RWPE2 (cell line): ENCODE measurements around the gene PAGE5.

Source experiments
- ATAC-seq: fragments of 200-7000 bp; cut with Tn5 transposase; 3 replicates; pipeline ENCODE4 v1.9.1; 2021; ENCODE audit warnings: low read depth
- DNase-seq: peaks from one replicate; pipeline ENCODE4 v3.0.0-alpha.2; 2020; ENCODE audit warnings: low spot score
- H3K27ac ChIP-seq: fragments of 450-650 bp; 2 replicates; pipeline ENCODE4 v1.5.1; 2017; ENCODE audit warnings: mild to moderate bottlenecking; ENCODE audit not compliant: poor library complexity, severe bottlenecking
- H3K27me3 ChIP-seq: fragments of 250-450 bp; sonication (Bioruptor Pico); 2 replicates; pipeline ENCODE4 v1.5.1; 2021; ENCODE audit warnings: mild to moderate bottlenecking, moderate library complexity; ENCODE audit not compliant: insufficient read depth, poor library complexity, severe bottlenecking
- H3K36me3 ChIP-seq: fragments of 250-450 bp; sonication (Bioruptor Pico); 2 replicates; pipeline ENCODE4 v1.5.1; 2020; ENCODE audit warnings: low read depth, mild to moderate bottlenecking, moderate library complexity
- H3K4me1 ChIP-seq: fragments of 250-450 bp; sonication (Bioruptor Pico); 2 replicates; pipeline ENCODE4 v1.5.1; 2021; ENCODE audit warnings: mild to moderate bottlenecking, moderate library complexity; ENCODE audit not compliant: insufficient read depth, poor library complexity, severe bottlenecking
- H3K4me3 ChIP-seq: fragments of 250-450 bp; sonication (Bioruptor Pico); 2 replicates; pipeline ENCODE4 v1.5.1; 2021; ENCODE audit warnings: mild to moderate bottlenecking, moderate library complexity; ENCODE audit not compliant: severe bottlenecking
- H3K9me3 ChIP-seq: fragments of 250-450 bp; sonication (Bioruptor Pico); 2 replicates; pipeline ENCODE4 v1.5.1; 2021; ENCODE audit warnings: mild to moderate bottlenecking, moderate library complexity; ENCODE audit not compliant: severe bottlenecking
- TF ChIP-seq, protein P1 (sequence below): fragments of 450-650 bp; IDR thresholded peaks from one replicate; pipeline ENCODE4 v1.5.1; 2017; ENCODE audit warnings: mild to moderate bottlenecking, moderate library complexity; ENCODE audit not compliant: poor library complexity, severe bottlenecking

PAGE5 gene

DNA sequence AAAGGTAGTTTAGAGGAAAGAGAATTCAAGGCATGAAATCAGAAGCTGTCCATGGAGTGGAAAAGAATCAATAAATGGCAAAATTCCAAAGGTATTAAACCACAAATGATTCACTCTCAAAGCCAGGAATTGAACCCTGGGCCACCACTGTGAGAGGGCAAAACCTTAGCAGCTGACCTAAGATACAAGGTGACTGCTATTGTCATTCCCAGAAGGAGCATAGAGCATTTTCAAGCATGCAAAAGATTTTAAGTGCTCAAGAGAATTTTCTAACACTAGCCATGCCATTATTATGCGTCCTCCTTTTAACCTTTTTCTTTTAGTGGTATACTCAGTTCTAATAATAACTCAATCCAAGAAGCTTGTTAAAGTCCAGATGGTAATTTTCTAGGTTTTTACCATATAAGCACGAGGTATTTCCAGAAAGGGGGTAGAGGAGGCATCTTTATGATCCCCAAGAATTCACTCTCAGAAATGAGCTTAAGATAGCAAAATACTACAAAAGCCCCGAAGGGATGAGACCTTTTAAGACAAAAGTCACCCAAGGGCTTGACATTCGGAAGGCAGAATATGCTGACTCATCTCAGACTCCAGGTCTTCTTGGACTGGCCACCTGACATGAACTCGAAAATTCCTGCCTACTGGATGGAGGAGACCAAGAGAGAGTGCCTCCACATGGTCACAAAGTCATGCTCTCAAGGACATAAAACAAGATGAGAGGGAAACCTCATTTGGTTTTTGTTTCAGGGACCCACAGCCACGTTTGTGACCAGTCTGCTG is 13.8 kb upstream of the PAGE5 start:
- Histone ChIP-seq H3K9me3 (no peaks in the 10 kb centered on the region), H3K4me1 (no peaks in the 10 kb centered on the region), H3K4me3 (no peak overlapping the region), H3K27ac (no peak overlapping the region), H3K36me3 (no peaks in the 10 kb centered on the region), H3K27me3 (no peaks in the 10 kb centered on the region)
- DNase-seq, result no peak
- TF ChIP-seq, protein P1, sequence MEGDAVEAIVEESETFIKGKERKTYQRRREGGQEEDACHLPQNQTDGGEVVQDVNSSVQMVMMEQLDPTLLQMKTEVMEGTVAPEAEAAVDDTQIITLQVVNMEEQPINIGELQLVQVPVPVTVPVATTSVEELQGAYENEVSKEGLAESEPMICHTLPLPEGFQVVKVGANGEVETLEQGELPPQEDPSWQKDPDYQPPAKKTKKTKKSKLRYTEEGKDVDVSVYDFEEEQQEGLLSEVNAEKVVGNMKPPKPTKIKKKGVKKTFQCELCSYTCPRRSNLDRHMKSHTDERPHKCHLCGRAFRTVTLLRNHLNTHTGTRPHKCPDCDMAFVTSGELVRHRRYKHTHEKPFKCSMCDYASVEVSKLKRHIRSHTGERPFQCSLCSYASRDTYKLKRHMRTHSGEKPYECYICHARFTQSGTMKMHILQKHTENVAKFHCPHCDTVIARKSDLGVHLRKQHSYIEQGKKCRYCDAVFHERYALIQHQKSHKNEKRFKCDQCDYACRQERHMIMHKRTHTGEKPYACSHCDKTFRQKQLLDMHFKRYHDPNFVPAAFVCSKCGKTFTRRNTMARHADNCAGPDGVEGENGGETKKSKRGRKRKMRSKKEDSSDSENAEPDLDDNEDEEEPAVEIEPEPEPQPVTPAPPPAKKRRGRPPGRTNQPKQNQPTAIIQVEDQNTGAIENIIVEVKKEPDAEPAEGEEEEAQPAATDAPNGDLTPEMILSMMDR, result no peak
- no peak for ATAC-seq

- Histone ChIP-seq H3K9me3 (no peaks in the 10 kb centered on the region), H3K36me3 (no peaks in the 10 kb centered on the region), H3K27ac (no peak overlapping the region), H3K27me3 (no peaks in the 10 kb centered on the region), H3K4me3 (no peak overlapping the region), H3K4me1 (no peaks in the 10 kb centered on the region)
- ATAC-seq (no peak), DNase-seq (no peak)
- TF ChIP-seq, protein P1, result no peak
Measured at GRCh38 chrX:55210931-55211677, 9.0 kb upstream of the PAGE5 start.

- no peaks in the 10 kb centered on the region for H3K4me1 ChIP-seq
- no peaks in the 10 kb centered on the region for H3K9me3 ChIP-seq
- TF ChIP-seq, protein P1, result no peak
- H3K36me3 ChIP-seq, result no peaks in the 10 kb centered on the region
- no peak overlapping the region for H3K4me3 ChIP-seq
- H3K27ac ChIP-seq, result no peak overlapping the region
- H3K27me3 ChIP-seq, result no peaks in the 10 kb centered on the region
- no peak for DNase-seq
- no peak for ATAC-seq
Measured at GRCh38 chrX:55213381-55213780, 6.8 kb upstream of the PAGE5 start.

DNA sequence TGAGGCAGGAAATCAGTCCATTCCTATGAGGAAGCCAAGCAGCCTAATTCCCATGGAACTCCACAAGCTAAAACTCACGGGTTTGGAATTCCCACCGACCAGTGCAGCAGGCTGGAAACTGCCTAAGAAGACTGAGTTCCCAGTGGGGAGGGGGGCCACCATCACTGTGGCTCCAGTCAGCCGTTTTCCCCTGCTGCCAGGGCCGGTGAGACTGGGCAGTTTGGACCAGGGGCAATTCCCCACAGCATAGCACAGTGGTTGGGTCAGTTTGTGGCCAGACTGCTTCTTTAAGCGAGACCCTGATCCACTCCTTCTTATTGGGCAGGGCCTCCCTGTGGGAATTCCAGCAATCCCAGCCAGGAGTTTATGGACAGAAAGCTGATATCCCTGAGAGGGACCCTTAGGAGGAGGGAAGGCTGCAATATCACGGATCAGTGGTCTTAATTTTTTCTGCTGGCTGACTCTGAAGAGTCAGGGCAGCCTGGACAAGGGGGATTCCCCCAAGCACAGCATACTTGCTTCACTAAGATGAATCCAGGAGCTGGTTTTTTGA is 20.7 kb downstream of the PAGE5 start:
- no peaks in the 10 kb centered on the region for H3K4me1 ChIP-seq
- no peak overlapping the region for H3K4me3 ChIP-seq
- ATAC-seq (no peak), DNase-seq (no peak)
- H3K36me3 ChIP-seq, result no peaks in the 10 kb centered on the region
- H3K27me3 ChIP-seq, result no peaks in the 10 kb centered on the region
- no peaks in the 10 kb centered on the region for H3K9me3 ChIP-seq
- no peak overlapping the region for H3K27ac ChIP-seq
- TF ChIP-seq, protein P1, result no peak
